GM23338 (cell line): ENCODE results near the gene HDC. TPM values are rescaled to one million over a fixed set of nuclear protein-coding genes. Genes with fewer than 3 reads are reported as not detected.

ENCODE experiments used
- CREB1 ChIP-seq: fragments of 250-450 bp; sonication (Bioruptor Pico); IDR thresholded peaks from 2 replicates; pipeline ENCODE4 v1.5.0; 2020; ENCODE audit warnings: low read depth, mild to moderate bottlenecking, moderate library complexity
- EZH2 ChIP-seq: fragments of 200-600 bp; sonication (generic); IDR thresholded peaks from one replicate; pipeline ENCODE4 v1.8.0; 2017; ENCODE audit warnings: antibody characterized with exemption, mild to moderate bottlenecking, low read depth; ENCODE audit not compliant: unreplicated experiment
- EZH2phosphoT487 ChIP-seq: fragments of 200-600 bp; sonication (generic); IDR thresholded peaks from one replicate; pipeline ENCODE4 v1.8.1; 2018; ENCODE audit warnings: antibody characterized with exemption; ENCODE audit not compliant: unreplicated experiment
- POLR2AphosphoS5 ChIP-seq: IDR thresholded peaks from 2 replicates; pipeline ENCODE4 v1.6.1; 2016; ENCODE audit warnings: antibody characterized with exemption, low read depth
- STAT1 ChIP-seq: IDR thresholded peaks from one replicate; pipeline ENCODE4 v1.6.1; 2016; ENCODE audit warnings: antibody characterized with exemption; ENCODE audit not compliant: unreplicated experiment
- ZNF462 ChIP-seq: fragments of 250-450 bp; sonication (Bioruptor Pico); IDR thresholded peaks from 2 replicates; pipeline ENCODE4 v1.5.0; 2020; ENCODE audit warnings: mild to moderate bottlenecking, moderate library complexity
- polyA plus RNA-seq: library from polyadenylated mRNA; unstranded; fragments of >200 nt; fragmentation: Nextera tagmentation; extraction: Ambion mirVana; gene quantifications from 2 replicates; pipeline ENCODE4 v1.2.1, GENCODE V29; 2016
- total RNA-seq: library from RNA; depleted of rRNA; stranded (reverse); fragments of >200 nt; shearing (Covaris generic); gene quantifications from 2 replicates; pipeline ENCODE4 v1.2.3, GENCODE V29; 2014
- TF ChIP-seq, protein P1 (sequence below): IDR thresholded peaks from 2 replicates; pipeline ENCODE4 v1.6.1; 2016; ENCODE audit warnings: antibody characterized with exemption
- TF ChIP-seq, protein P2 (sequence below), 2 experiments: fragments of 200-600 bp in 1 of 2; sonication (generic) in 1 of 2; conservative IDR thresholded peaks; 2 replicates each; pipeline versions ENCODE4 v1.5.1 to v1.6.1; 2016 to 2017; ENCODE audit warnings: antibody characterized with exemption in 2 of 2, low read depth in 2 of 2, mild to moderate bottlenecking in 2 of 2, moderate library complexity in 1 of 2

Gene HDC
- total and polyA plus RNA-seq, 2 experiments from 2014 or later = not detected

DNA sequence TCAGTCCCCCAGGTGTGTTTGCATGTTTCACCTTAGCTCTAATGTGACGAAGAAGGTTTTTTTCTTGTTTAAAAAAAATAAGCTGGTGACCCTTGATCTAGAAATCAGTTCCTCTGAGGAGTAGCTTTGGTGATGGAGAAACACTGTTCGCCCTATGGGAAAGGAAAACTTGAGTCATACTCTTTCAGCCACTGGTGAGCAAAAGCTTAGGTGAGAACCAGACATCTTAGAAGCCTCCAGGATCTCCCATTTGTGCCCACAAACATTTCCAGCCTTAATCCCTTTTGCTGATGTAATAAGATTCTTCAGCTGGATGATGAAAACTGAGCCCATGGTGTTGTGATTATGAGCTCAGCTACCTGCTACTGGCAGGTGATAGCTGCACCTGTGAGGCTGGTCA is 45.7 kb downstream of the HDC start (continued):
- no peak for TF ChIP-seq ZNF462 (CRISPR knock-in tag)
- no peak for TF ChIP-seq STAT1
- TF ChIP-seq, protein P1, sequence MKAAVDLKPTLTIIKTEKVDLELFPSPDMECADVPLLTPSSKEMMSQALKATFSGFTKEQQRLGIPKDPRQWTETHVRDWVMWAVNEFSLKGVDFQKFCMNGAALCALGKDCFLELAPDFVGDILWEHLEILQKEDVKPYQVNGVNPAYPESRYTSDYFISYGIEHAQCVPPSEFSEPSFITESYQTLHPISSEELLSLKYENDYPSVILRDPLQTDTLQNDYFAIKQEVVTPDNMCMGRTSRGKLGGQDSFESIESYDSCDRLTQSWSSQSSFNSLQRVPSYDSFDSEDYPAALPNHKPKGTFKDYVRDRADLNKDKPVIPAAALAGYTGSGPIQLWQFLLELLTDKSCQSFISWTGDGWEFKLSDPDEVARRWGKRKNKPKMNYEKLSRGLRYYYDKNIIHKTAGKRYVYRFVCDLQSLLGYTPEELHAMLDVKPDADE = no peak
- no peak for TF ChIP-seq POLR2AphosphoS5
- TF ChIP-seq, protein P2, sequence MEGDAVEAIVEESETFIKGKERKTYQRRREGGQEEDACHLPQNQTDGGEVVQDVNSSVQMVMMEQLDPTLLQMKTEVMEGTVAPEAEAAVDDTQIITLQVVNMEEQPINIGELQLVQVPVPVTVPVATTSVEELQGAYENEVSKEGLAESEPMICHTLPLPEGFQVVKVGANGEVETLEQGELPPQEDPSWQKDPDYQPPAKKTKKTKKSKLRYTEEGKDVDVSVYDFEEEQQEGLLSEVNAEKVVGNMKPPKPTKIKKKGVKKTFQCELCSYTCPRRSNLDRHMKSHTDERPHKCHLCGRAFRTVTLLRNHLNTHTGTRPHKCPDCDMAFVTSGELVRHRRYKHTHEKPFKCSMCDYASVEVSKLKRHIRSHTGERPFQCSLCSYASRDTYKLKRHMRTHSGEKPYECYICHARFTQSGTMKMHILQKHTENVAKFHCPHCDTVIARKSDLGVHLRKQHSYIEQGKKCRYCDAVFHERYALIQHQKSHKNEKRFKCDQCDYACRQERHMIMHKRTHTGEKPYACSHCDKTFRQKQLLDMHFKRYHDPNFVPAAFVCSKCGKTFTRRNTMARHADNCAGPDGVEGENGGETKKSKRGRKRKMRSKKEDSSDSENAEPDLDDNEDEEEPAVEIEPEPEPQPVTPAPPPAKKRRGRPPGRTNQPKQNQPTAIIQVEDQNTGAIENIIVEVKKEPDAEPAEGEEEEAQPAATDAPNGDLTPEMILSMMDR (conservative IDR thresholded peaks at IDR 0.05; ENCODE audit: low read depth in 2 of 2) = no peak
- TF ChIP-seq EZH2phosphoT487 = no peak
- no peak for TF ChIP-seq CREB1 (CRISPR knock-in tag)
- no peak for TF ChIP-seq EZH2
